ENCODE results near the gene ZSWIM4.

ZSWIM4 gene

GRCh38 chr19:13835791-13836723 lies 40.8 kb downstream of the ZSWIM4 start:
- no peaks in the 10 kb centered on the region for H3K27me3 ChIP-seq (ENCODE audit: control insufficient read depth in 1 of 2, insufficient read depth in 2 of 2, low read length in 2 of 2)
- no peak overlapping the region for H3K4me3 ChIP-seq (ENCODE audit: low read length in 2 of 2)
- H3K36me3 ChIP-seq (ENCODE audit: control insufficient read depth in 2 of 2, insufficient read depth in 2 of 2, low read length in 2 of 2) = peaks cover 16 to 20% of the 10 kb centered on the region in 2 donors
- peak overlapping the region in 1 of 2 donors; percentile 44 for H3K9ac ChIP-seq (ENCODE audit: low read length in 2 of 2)
- peaks cover 76% of the 10 kb centered on the region for H3K4me1 ChIP-seq (ENCODE audit: control insufficient read depth, insufficient read depth, low read length)
- H3K9me3 ChIP-seq (ENCODE audit: control insufficient read depth in 2 of 2, low read length in 2 of 2) = no peaks in the 10 kb centered on the region
- peak overlapping the region; percentile 66 for H3K27ac ChIP-seq (ENCODE audit: low read length)

- peak overlapping the region; percentile 68 to 98 for H3K9ac ChIP-seq (ENCODE audit: low read length in 2 of 2)
- peak overlapping the region; percentile 79 to 86 for H3K4me3 ChIP-seq (ENCODE audit: low read length in 2 of 2)
- no peaks in the 10 kb centered on the region for H3K9me3 ChIP-seq (ENCODE audit: control insufficient read depth in 2 of 2, low read length in 2 of 2)
- H3K4me1 ChIP-seq (ENCODE audit: control insufficient read depth, insufficient read depth, low read length) = peaks cover 85% of the 10 kb centered on the region
- peak overlapping the region; percentile 100 for H3K27ac ChIP-seq (ENCODE audit: low read length)
- H3K36me3 ChIP-seq (ENCODE audit: control insufficient read depth in 2 of 2, insufficient read depth in 2 of 2, low read length in 2 of 2) = peaks cover 16 to 20% of the 10 kb centered on the region in 2 donors
- H3K27me3 ChIP-seq (ENCODE audit: control insufficient read depth in 1 of 2, insufficient read depth in 2 of 2, low read length in 2 of 2) = no peaks in the 10 kb centered on the region
Measured at GRCh38 chr19:13838435-13839129, 43.3 kb downstream of the ZSWIM4 start.

- Histone ChIP-seq H3K27me3 (ENCODE audit: control insufficient read depth in 1 of 2, insufficient read depth in 2 of 2, low read length in 2 of 2) (no peaks in the 10 kb centered on the region), H3K9me3 (ENCODE audit: control insufficient read depth in 2 of 2, low read length in 2 of 2) (no peaks in the 10 kb centered on the region), H3K36me3 (ENCODE audit: control insufficient read depth in 2 of 2, insufficient read depth in 2 of 2, low read length in 2 of 2) (peaks cover 13 to 16% of the 10 kb centered on the region in 2 donors), H3K27ac (ENCODE audit: low read length) (peak overlapping the region; percentile 100), H3K9ac (ENCODE audit: low read length in 2 of 2) (peak overlapping the region; percentile 89 to 98), H3K4me1 (ENCODE audit: control insufficient read depth, insufficient read depth, low read length) (peaks cover 85% of the 10 kb centered on the region), H3K4me3 (ENCODE audit: low read length in 2 of 2) (peak overlapping the region; percentile 79 to 86)
Measured at GRCh38 chr19:13839130-13839937, 44.1 kb downstream of the ZSWIM4 start.

- peak overlapping the region; percentile 89 to 98 for H3K9ac ChIP-seq (ENCODE audit: low read length in 2 of 2)
- H3K4me1 ChIP-seq (ENCODE audit: control insufficient read depth, insufficient read depth, low read length) = peaks cover 83% of the 10 kb centered on the region
- H3K27ac ChIP-seq (ENCODE audit: low read length) = peak overlapping the region; percentile 100
- H3K4me3 ChIP-seq (ENCODE audit: low read length in 2 of 2) = peak overlapping the region; percentile 79 to 86
- H3K36me3 ChIP-seq (ENCODE audit: control insufficient read depth in 2 of 2, insufficient read depth in 2 of 2, low read length in 2 of 2) = peaks cover 9 to 12% of the 10 kb centered on the region in 2 donors
- H3K27me3 ChIP-seq (ENCODE audit: control insufficient read depth in 1 of 2, insufficient read depth in 2 of 2, low read length in 2 of 2) = no peaks in the 10 kb centered on the region
- no peaks in the 10 kb centered on the region for H3K9me3 ChIP-seq (ENCODE audit: control insufficient read depth in 2 of 2, low read length in 2 of 2)
Measured at GRCh38 chr19:13839938-13840304, 44.7 kb downstream of the ZSWIM4 start.

- no peaks in the 10 kb centered on the region for H3K27me3 ChIP-seq (ENCODE audit: control insufficient read depth in 1 of 2, insufficient read depth in 2 of 2, low read length in 2 of 2)
- H3K4me1 ChIP-seq (ENCODE audit: control insufficient read depth, insufficient read depth, low read length) = peaks cover 82% of the 10 kb centered on the region
- peak overlapping the region; percentile 100 for H3K27ac ChIP-seq (ENCODE audit: low read length)
- no peaks in the 10 kb centered on the region for H3K9me3 ChIP-seq (ENCODE audit: control insufficient read depth in 2 of 2, low read length in 2 of 2)
- peaks cover 6 to 11% of the 10 kb centered on the region in 2 donors for H3K36me3 ChIP-seq (ENCODE audit: control insufficient read depth in 2 of 2, insufficient read depth in 2 of 2, low read length in 2 of 2)
- peak overlapping the region; percentile 89 to 98 for H3K9ac ChIP-seq (ENCODE audit: low read length in 2 of 2)
- peak overlapping the region; percentile 79 to 86 for H3K4me3 ChIP-seq (ENCODE audit: low read length in 2 of 2)
Measured at GRCh38 chr19:13840305-13841085, 45.3 kb downstream of the ZSWIM4 start.

GRCh38 chr19:13841086-13841961 lies 46.1 kb downstream of the ZSWIM4 start:
- Histone ChIP-seq H3K4me3 (ENCODE audit: low read length in 2 of 2) (peak overlapping the region; percentile 79 to 86), H3K27ac (ENCODE audit: low read length) (peak overlapping the region; percentile 100), H3K36me3 (ENCODE audit: control insufficient read depth in 2 of 2, insufficient read depth in 2 of 2, low read length in 2 of 2) (peaks cover 0 to 4% of the 10 kb centered on the region in 2 donors), H3K9me3 (ENCODE audit: control insufficient read depth in 2 of 2, low read length in 2 of 2) (no peaks in the 10 kb centered on the region), H3K4me1 (ENCODE audit: control insufficient read depth, insufficient read depth, low read length) (peaks cover 79% of the 10 kb centered on the region), H3K27me3 (ENCODE audit: control insufficient read depth in 1 of 2, insufficient read depth in 2 of 2, low read length in 2 of 2) (no peaks in the 10 kb centered on the region), H3K9ac (ENCODE audit: low read length in 2 of 2) (peak overlapping the region; percentile 89 to 98)

GRCh38 chr19:13841962-13842290 lies 46.7 kb downstream of the ZSWIM4 start:
- Histone ChIP-seq H3K9ac (ENCODE audit: low read length in 2 of 2) (peak overlapping the region; percentile 89 to 98), H3K4me1 (ENCODE audit: control insufficient read depth, insufficient read depth, low read length) (peaks cover 79% of the 10 kb centered on the region), H3K27ac (ENCODE audit: low read length) (peak overlapping the region; percentile 100), H3K4me3 (ENCODE audit: low read length in 2 of 2) (peak overlapping the region; percentile 79 to 86), H3K36me3 (ENCODE audit: control insufficient read depth in 2 of 2, insufficient read depth in 2 of 2, low read length in 2 of 2) (no peaks in the 10 kb centered on the region), H3K9me3 (ENCODE audit: control insufficient read depth in 2 of 2, low read length in 2 of 2) (no peaks in the 10 kb centered on the region), H3K27me3 (ENCODE audit: control insufficient read depth in 1 of 2, insufficient read depth in 2 of 2, low read length in 2 of 2) (no peaks in the 10 kb centered on the region)

- no peaks in the 10 kb centered on the region for H3K9me3 ChIP-seq (ENCODE audit: control insufficient read depth in 2 of 2, low read length in 2 of 2)
- peak overlapping the region; percentile 100 for H3K27ac ChIP-seq (ENCODE audit: low read length)
- no peaks in the 10 kb centered on the region for H3K27me3 ChIP-seq (ENCODE audit: control insufficient read depth in 1 of 2, insufficient read depth in 2 of 2, low read length in 2 of 2)
- peak overlapping the region; percentile 80 to 86 for H3K4me3 ChIP-seq (ENCODE audit: low read length in 2 of 2)
- peak overlapping the region; percentile 98 for H3K9ac ChIP-seq (ENCODE audit: low read length in 2 of 2)
- no peaks in the 10 kb centered on the region for H3K36me3 ChIP-seq (ENCODE audit: control insufficient read depth in 2 of 2, insufficient read depth in 2 of 2, low read length in 2 of 2)
- H3K4me1 ChIP-seq (ENCODE audit: control insufficient read depth, insufficient read depth, low read length) = peaks cover 76% of the 10 kb centered on the region
Measured at GRCh38 chr19:13842291-13843103, 47.3 kb downstream of the ZSWIM4 start.
